T-helper 1 cell (primary cell): ENCODE data around the gene SAPCD1.
"Not testable (repeated sequence)": the region's sequence is repeated elsewhere in the genome, so short reads cannot be mapped to it uniquely, and the experiment has no call there.

Source experiments
- DNase-seq, 5 donors: peaks; one replicate each; pipeline ENCODE4 v3.0.0-alpha.2; 2012 to 2020

The SAPCD1 gene

GRCh38 chr6:31778999-31779885, 16.8 kb downstream of the SAPCD1 start:
- no peak for DNase-seq

DNA sequence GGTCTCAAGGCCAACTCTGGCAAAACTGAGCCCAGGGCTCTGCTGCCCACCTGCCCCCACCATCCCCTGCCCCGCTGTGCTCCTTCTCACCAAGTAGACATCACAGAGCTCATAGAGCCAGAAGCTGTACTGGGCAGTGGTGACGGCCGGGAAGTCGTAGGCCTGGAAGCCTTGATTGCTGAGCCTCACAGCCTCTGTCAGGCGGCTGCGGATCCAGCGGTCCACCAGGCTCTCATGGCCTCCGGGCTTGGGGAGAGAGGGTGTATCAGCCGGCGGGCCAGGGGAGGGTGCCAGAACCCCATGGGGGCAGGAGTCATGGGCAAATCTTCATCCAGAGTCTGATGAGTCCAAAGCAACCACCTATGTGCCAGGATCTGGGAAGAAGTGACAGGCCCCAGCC, 17.5 kb downstream of the SAPCD1 start:
- no peak for DNase-seq

GRCh38 chr6:31780507-31781243, 18.2 kb downstream of the SAPCD1 start:
- DNase-seq, result no peak

GRCh38 chr6:31781244-31782125, 19.0 kb downstream of the SAPCD1 start:
- no peak for DNase-seq

- no peak for DNase-seq
Observed at GRCh38 chr6:31782126-31782855, 19.8 kb downstream of the SAPCD1 start.

- DNase-seq, result no peak
Observed at GRCh38 chr6:31784098-31784925, 21.9 kb downstream of the SAPCD1 start.

DNA sequence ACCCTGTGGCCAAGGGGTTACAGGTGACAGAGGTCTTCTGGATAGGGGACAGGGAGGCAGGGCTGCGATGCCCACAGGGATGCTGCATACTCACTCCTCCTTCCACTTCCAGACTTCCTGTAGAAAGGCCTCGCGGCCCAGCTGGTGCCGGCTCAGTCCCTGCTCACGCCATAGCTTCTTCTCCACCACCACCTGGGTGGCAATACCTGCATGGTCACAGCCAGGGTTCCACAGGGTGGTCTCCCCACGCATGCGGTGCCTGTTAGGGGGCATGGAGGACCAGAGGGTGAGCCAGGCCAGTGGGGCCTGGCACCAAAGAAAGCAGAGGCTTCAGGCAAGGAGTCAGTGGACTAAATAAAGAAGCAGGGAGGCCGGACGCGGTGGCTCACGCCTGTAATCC, 23.0 kb downstream of the SAPCD1 start:
- DNase-seq, result no peak

GRCh38 chr6:31791324-31792089, 29.1 kb downstream of the SAPCD1 start:
- no peak for DNase-seq

DNA sequence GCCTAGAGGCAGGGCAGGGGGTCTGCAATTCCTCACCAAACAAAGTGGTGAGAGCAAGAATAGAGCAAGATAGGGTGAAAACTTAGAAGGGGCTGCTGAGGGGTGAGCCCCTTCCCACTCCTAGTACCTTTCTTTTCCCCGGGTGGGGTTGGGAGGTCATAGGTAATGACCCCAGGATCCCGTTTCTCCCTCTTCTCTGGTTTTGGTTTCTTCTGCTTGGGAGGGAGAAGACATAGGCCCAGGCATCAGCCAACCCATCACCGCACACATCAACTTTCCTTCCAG, 29.6 kb downstream of the SAPCD1 start:
- no peak for DNase-seq

DNA sequence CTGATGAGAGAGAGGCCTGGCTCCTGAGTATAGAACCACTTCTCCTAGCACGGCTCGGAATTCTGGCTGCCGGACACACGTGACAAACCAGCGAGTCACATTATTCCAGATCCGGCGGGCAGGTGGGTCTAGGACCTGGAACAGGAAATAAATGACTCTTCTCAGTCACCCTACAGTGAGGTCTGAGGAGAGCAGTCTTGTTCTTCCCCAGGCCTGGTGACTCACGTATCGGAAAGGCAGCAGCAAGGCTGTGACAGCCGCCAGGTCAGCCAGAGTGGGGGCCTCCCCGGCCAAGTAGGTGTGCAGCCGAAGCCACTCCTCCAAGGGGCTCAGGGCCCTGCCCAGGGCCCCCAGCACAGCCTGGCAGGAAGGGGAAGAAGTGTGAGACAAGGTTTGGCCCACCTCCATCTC, 30.3 kb downstream of the SAPCD1 start:
- DNase-seq, result no peak

- not testable (repeated sequence) for DNase-seq
Observed at GRCh38 chr6:31793927-31794245, 31.4 kb downstream of the SAPCD1 start.

DNA sequence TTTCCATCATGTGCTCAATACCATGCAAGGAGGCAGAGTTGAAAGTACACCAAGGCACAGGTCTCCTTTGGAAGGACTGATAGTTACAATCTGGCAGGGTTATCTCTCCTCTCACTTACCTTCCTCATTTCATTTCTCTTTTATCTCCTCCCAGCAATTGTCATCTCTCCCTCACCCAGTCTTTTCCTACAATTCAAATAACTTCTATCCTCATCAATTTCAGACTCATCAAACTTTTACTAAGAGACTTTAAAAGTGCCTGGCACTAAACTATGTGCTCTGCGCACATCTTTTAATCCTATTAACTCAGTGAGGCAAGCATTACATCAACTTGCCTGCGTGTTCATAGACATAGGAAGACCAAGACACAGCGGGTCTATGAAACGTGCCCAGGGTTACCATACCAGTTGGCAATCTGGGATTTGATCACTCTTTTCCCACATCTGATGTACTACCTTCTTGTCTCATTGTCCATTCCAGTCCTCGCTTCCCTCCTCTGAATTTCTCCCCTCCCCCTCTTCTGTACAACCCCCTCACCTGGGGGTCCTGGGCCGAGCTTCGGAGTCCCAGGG, 31.9 kb downstream of the SAPCD1 start:
- DNase-seq, result no peak

DNA sequence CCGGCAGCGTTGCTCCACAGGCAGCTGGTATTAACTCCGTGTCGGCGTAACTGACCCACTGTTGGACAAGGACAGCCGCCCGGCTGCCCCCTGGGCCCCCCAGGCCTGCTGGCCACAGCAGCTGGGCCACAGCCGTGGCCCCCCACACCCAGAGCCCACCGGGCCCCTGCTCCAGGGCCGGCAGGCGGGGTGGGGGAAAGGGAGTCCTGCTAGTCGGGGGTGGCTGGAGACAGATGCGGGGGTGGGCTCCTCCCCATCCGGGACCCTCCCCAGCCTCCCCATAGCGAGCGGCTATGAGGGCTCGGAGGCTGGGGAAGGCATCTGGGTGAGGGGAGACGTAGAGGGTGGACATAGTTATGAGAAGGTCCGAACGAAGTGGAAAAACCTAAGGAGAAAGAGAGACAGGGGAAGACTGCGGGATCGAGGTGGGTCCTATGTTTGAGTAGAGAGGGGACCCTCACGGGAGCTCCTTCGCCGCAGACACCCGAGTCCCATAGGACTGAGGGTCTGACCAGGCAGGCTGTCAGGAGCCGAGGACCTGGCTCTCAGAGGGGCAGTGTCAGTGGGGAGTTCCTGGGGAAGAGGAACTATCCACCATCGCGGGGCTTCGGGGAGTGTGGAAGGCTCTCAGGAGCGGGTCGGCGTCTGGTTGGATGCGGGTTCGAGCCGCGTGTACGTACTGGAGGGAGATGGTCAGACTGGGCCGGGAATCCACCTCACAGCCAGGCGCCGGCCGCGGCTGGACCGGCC, 32.6 kb downstream of the SAPCD1 start:
- DNase-seq, result no peak

- peak; percentile 70 to 90 (median 75) for DNase-seq
Observed at GRCh38 chr6:31795616-31796298, 33.3 kb downstream of the SAPCD1 start, which contains the start of gene VARS1. Gene VARS1, minus strand, starts transcription at chr6:31795752. Its CDS starts 535 bp downstream, at chr6:31795217.

GRCh38 chr6:31796993-31797385, 34.5 kb downstream of the SAPCD1 start:
- no peak for DNase-seq

GRCh38 chr6:31797588-31797987, 35.1 kb downstream of the SAPCD1 start:
- DNase-seq, result peak in 2 of 5 donors; percentile 35 to 77

DNA sequence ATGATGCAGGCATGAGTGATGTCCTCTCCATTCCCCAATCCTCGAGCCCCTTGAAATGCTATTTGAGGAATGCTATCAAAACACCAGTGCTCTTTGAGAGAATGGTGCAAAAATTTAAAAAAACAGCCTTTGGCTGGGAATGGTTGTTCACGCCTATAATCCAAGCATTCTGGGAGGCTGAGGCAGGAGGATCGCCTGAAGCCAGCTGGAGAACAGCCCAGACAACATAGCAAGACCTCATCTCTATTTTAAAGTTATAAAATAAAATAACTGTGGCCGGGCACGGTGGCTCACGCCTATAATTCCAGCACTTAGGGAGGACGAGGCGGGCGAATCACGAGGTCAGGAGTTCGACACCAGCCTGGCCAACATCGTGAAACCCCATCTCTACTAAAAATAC, 37.3 kb downstream of the SAPCD1 start:
- DNase-seq, result no peak

DNA sequence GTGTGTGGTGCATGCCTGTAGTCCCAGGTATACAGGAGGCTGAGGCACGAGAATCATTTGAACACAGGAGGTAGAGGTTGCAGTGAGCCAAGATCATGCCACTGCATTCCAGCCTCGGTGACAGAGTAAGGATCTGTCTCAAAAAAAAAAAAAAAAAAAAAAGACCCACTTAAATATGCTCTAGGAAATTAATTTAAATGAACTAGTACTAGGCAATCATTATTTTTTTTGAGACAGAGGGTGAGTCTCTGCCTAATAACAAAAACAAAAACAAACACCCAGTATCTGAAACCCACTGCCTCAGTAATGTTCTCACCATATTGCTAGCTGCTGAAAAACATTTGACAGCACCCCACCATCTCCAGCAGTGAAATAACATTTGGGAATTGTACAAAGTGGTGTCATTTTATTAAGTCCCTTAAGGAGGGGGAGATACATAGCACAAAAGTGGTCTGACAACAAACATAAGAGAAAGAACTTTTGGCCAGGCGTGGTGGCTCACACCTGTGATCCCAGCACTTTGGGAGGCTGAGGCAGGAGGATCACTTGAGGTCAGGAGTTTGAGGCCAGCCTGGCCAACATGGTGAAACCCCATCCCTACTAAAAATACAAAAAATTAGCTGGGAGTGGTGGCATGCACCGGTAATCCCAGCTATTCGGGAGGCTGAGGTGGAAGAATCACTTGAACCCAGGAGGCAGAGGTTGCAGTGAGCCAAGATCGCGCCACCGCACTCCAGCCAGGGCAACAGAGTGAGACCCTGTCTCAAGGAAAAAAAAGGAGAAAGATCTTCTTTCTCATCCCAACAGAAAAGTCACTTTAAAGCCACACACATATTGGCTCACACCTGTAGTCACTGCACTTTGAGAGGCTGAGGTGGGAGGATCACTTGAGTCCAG, 38.8 kb downstream of the SAPCD1 start:
- not testable (repeated sequence) for DNase-seq
